Measurements from ENCODE around the gene CABP1. TPM values are rescaled to one million over a fixed set of nuclear protein-coding genes. Genes with fewer than 3 reads are reported as not detected.

Gene CABP1
- total and polyA plus RNA-seq, 2 of the 13 experiments (the other 11 are each of a cell fraction or from before 2014, with no cell fraction given), result not detected

GRCh38 chr12:120686690-120687577 lies 46.5 kb downstream of the CABP1 start, which contains the start of gene MLEC (continued):
- TF ChIP-seq, protein P1, sequence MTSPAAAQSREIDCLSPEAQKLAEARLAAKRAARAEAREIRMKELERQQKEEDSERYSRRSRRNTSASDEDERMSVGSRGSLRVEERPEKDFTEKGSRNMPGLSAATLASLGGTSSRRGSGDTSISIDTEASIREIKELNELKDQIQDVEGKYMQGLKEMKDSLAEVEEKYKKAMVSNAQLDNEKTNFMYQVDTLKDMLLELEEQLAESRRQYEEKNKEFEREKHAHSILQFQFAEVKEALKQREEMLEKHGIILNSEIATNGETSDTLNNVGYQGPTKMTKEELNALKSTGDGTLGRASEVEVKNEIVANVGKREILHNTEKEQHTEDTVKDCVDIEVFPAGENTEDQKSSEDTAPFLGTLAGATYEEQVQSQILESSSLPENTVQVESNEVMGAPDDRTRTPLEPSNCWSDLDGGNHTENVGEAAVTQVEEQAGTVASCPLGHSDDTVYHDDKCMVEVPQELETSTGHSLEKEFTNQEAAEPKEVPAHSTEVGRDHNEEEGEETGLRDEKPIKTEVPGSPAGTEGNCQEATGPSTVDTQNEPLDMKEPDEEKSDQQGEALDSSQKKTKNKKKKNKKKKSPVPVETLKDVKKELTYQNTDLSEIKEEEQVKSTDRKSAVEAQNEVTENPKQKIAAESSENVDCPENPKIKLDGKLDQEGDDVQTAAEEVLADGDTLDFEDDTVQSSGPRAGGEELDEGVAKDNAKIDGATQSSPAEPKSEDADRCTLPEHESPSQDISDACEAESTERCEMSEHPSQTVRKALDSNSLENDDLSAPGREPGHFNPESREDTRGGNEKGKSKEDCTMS (CRISPR knock-in tag; conservative IDR thresholded peaks at IDR 0.05), result no peak
- TF ChIP-seq, protein P2, sequence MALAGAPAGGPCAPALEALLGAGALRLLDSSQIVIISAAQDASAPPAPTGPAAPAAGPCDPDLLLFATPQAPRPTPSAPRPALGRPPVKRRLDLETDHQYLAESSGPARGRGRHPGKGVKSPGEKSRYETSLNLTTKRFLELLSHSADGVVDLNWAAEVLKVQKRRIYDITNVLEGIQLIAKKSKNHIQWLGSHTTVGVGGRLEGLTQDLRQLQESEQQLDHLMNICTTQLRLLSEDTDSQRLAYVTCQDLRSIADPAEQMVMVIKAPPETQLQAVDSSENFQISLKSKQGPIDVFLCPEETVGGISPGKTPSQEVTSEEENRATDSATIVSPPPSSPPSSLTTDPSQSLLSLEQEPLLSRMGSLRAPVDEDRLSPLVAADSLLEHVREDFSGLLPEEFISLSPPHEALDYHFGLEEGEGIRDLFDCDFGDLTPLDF (CRISPR knock-in tag; IDR thresholded peaks at IDR 0.05), result peak; percentile 89
- TF ChIP-seq, protein P3, sequence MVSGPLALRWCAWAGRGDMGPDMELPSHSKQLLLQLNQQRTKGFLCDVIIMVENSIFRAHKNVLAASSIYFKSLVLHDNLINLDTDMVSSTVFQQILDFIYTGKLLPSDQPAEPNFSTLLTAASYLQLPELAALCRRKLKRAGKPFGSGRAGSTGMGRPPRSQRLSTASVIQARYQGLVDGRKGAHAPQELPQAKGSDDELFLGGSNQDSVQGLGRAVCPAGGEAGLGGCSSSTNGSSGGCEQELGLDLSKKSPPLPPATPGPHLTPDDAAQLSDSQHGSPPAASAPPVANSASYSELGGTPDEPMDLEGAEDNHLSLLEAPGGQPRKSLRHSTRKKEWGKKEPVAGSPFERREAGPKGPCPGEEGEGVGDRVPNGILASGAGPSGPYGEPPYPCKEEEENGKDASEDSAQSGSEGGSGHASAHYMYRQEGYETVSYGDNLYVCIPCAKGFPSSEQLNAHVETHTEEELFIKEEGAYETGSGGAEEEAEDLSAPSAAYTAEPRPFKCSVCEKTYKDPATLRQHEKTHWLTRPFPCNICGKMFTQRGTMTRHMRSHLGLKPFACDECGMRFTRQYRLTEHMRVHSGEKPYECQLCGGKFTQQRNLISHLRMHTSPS (CRISPR knock-in tag; IDR thresholded peaks at IDR 0.05; ENCODE audit: low read depth), result no peak
- TF ChIP-seq GATAD2A (CRISPR knock-in tag; IDR thresholded peaks at IDR 0.05), result 0 out of 2 replicates have a peak, but pooled peaks have one; percentile 34
- TF ChIP-seq SMARCE1 (IDR thresholded peaks at IDR 0.05; ENCODE audit: borderline replicate concordance), result no peak
- no peak for TF ChIP-seq ZBTB8A (CRISPR knock-in tag; IDR thresholded peaks at IDR 0.05; ENCODE audit: borderline replicate concordance, low read depth)
- no peak for TF ChIP-seq FOXO4 (CRISPR knock-in tag; conservative IDR thresholded peaks at IDR 0.05)
- peak; percentile 49; the same call in 1 of the 2 replicates for TF ChIP-seq ZNF768 (CRISPR knock-in tag; IDR thresholded peaks at IDR 0.05)
- TF ChIP-seq ZNF7 (CRISPR knock-in tag; IDR thresholded peaks at IDR 0.05), result no peak
- TF ChIP-seq, protein P4, sequence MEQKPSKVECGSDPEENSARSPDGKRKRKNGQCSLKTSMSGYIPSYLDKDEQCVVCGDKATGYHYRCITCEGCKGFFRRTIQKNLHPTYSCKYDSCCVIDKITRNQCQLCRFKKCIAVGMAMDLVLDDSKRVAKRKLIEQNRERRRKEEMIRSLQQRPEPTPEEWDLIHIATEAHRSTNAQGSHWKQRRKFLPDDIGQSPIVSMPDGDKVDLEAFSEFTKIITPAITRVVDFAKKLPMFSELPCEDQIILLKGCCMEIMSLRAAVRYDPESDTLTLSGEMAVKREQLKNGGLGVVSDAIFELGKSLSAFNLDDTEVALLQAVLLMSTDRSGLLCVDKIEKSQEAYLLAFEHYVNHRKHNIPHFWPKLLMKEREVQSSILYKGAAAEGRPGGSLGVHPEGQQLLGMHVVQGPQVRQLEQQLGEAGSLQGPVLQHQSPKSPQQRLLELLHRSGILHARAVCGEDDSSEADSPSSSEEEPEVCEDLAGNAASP (CRISPR knock-in tag; IDR thresholded peaks at IDR 0.05; ENCODE audit: borderline replicate concordance), result no peak; the same call in 1 of the 2 replicates
- no peak for TF ChIP-seq ZSCAN22 (CRISPR knock-in tag; IDR thresholded peaks at IDR 0.05)
- peak; percentile 78; the same call in 1 of the 2 replicates for TF ChIP-seq ZNF749 (CRISPR knock-in tag; IDR thresholded peaks at IDR 0.05; ENCODE audit: borderline replicate concordance)
- TF ChIP-seq HOXD1 (CRISPR knock-in tag; IDR thresholded peaks at IDR 0.05), result peak; percentile 61
- no peak for TF ChIP-seq ZNF674 (CRISPR knock-in tag; IDR thresholded peaks at IDR 0.05; ENCODE audit: low read depth)
- no peak; the same call in 1 of the 2 replicates for TF ChIP-seq GATA4 (IDR thresholded peaks at IDR 0.05; ENCODE audit: borderline replicate concordance, low read depth)
- no peak for TF ChIP-seq ZNF567 (CRISPR knock-in tag; IDR thresholded peaks at IDR 0.05; ENCODE audit: borderline replicate concordance)
- no peak for TF ChIP-seq CCDC6 (CRISPR knock-in tag; IDR thresholded peaks at IDR 0.05)
- TF ChIP-seq, protein P5, sequence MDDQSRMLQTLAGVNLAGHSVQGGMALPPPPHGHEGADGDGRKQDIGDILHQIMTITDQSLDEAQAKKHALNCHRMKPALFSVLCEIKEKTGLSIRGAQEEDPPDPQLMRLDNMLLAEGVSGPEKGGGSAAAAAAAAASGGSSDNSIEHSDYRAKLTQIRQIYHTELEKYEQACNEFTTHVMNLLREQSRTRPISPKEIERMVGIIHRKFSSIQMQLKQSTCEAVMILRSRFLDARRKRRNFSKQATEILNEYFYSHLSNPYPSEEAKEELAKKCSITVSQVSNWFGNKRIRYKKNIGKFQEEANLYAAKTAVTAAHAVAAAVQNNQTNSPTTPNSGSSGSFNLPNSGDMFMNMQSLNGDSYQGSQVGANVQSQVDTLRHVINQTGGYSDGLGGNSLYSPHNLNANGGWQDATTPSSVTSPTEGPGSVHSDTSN (CRISPR knock-in tag; IDR thresholded peaks at IDR 0.05; ENCODE audit: borderline replicate concordance), result no peak
- TF ChIP-seq GZF1 (CRISPR knock-in tag; IDR thresholded peaks at IDR 0.05), result no peak
